Smooth muscle cell (in vitro differentiated cells): ENCODE results near the gene ZNF79. TPM values are rescaled to one million over a fixed set of nuclear protein-coding genes. Genes with fewer than 3 reads are reported as not detected.

ENCODE experiments used
- DNase-seq: peaks from one replicate; lab custom pipeline; 2025; ENCODE audit not compliant: unreplicated experiment; lab: John Stamatoyannopoulos, UW
- H2AFZ ChIP-seq: fragments of 200-600 bp; sonication (generic); 2 replicates; pipeline ENCODE4 v1.6.0; 2016; ENCODE audit warnings: antibody characterized with exemption, low read depth, mild to moderate bottlenecking
- H3F3A ChIP-seq: fragments of 200-600 bp; sonication (generic); 2 replicates; pipeline ENCODE4 v1.6.0; 2017; ENCODE audit warnings: antibody characterized with exemption, low read depth
- H3K27ac ChIP-seq: fragments of 200-600 bp; sonication (generic); 2 replicates; pipeline ENCODE4 v1.5.1; 2016; ENCODE audit warnings: low read depth, mild to moderate bottlenecking
- H3K27me3 ChIP-seq: fragments of 200-600 bp; sonication (generic); 2 replicates; pipeline ENCODE4 v1.6.1; 2016; ENCODE audit warnings: low read depth, mild to moderate bottlenecking
- H3K36me3 ChIP-seq: fragments of 200-600 bp; sonication (generic); 2 replicates; pipeline ENCODE4 v1.5.1; 2016; ENCODE audit warnings: low read depth
- H3K4me1 ChIP-seq: fragments of 200-600 bp; sonication (generic); 2 replicates; pipeline ENCODE4 v1.5.1; 2016; ENCODE audit warnings: low read depth
- H3K4me2 ChIP-seq: fragments of 200-600 bp; sonication (generic); 2 replicates; pipeline ENCODE4 v1.6.0; 2016; ENCODE audit warnings: mild to moderate bottlenecking
- H3K4me3 ChIP-seq: fragments of 200-600 bp; sonication (generic); 2 replicates; pipeline ENCODE4 v1.5.1; 2016; ENCODE audit warnings: mild to moderate bottlenecking
- H3K79me2 ChIP-seq: fragments of 200-600 bp; sonication (generic); 2 replicates; pipeline ENCODE4 v1.6.0; 2016; ENCODE audit warnings: low read depth, mild to moderate bottlenecking
- H3K9ac ChIP-seq: fragments of 200-600 bp; sonication (generic); 2 replicates; pipeline ENCODE4 v1.6.0; 2016; ENCODE audit warnings: low read depth
- H3K9me3 ChIP-seq: fragments of 200-600 bp; sonication (generic); replicated peaks from 2 replicates; pipeline ENCODE4 v1.5.1; 2016; ENCODE audit warnings: low read depth
- H4K20me1 ChIP-seq: fragments of 200-600 bp; sonication (generic); 2 replicates; pipeline ENCODE4 v1.6.0; 2016; ENCODE audit warnings: low read depth
- WGBS: methylation state at CpG from one replicate; pipeline ENCODE4 v1.1.7; 2016; ENCODE audit warnings: low lambda C conversion rate; 5-methylcytosine and 5-hydroxymethylcytosine counted together
- polyA plus RNA-seq: library from polyadenylated mRNA; unstranded; fragments of >200 nt; fragmentation: Nextera tagmentation; extraction: Ambion mirVana; gene quantifications from 2 replicates; pipeline ENCODE4 v1.2.1, GENCODE V29; 2016
- total RNA-seq: library from RNA; depleted of rRNA; stranded (reverse); fragments of >200 nt; gene quantifications from 2 replicates; pipeline ENCODE4 v1.2.3, GENCODE V29; 2014
- TF ChIP-seq, protein P1 (sequence below): fragments of 200-600 bp; sonication (generic); IDR thresholded peaks from 2 replicates; pipeline ENCODE4 v1.5.1; 2017; ENCODE audit warnings: borderline replicate concordance, mild to moderate bottlenecking, antibody characterized with exemption; ENCODE audit not compliant: insufficient read depth, poor library complexity, severe bottlenecking

Gene ZNF79
- total and polyA plus RNA-seq, 2 experiments from 2014 or later, result 4.3 to 6.6 TPM

DNA sequence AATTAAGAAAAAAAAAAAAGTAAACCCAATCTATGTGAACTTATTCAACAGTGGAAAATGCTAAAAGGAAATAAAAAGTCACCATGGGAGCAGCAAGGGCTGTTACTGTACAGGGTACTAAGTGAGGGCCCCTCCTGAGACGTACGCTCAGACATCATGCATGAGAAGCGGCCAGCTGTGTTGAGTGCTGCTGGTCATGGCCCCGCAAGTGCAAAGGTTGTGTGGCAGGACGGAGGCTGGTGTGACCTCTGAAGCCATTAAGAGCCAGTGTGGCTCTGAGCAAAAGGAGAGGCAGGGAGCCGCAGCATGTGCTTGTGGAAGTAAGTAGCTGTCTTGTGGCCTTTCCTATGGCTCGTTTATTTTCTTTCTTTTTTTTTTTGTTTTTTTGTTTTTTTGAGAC lies 3.1 kb upstream of the ZNF79 start:
- Histone ChIP-seq H3K79me2 (peaks cover 36% of the 10 kb centered on the region), H3K4me1 (peaks cover 18% of the 10 kb centered on the region), H3K27ac (no peak overlapping the region), H3K4me3 (no peak overlapping the region), H3K27me3 (no peaks in the 10 kb centered on the region), H3F3A (peaks cover 10% of the 10 kb centered on the region), H4K20me1 (peaks cover 10% of the 10 kb centered on the region), H3K4me2 (no peak overlapping the region), H3K36me3 (no peaks in the 10 kb centered on the region), H2AFZ (no peak overlapping the region), H3K9ac (no peak overlapping the region), H3K9me3 (no peaks in the 10 kb centered on the region)
- DNase-seq, result no peak
- TF ChIP-seq, protein P1, sequence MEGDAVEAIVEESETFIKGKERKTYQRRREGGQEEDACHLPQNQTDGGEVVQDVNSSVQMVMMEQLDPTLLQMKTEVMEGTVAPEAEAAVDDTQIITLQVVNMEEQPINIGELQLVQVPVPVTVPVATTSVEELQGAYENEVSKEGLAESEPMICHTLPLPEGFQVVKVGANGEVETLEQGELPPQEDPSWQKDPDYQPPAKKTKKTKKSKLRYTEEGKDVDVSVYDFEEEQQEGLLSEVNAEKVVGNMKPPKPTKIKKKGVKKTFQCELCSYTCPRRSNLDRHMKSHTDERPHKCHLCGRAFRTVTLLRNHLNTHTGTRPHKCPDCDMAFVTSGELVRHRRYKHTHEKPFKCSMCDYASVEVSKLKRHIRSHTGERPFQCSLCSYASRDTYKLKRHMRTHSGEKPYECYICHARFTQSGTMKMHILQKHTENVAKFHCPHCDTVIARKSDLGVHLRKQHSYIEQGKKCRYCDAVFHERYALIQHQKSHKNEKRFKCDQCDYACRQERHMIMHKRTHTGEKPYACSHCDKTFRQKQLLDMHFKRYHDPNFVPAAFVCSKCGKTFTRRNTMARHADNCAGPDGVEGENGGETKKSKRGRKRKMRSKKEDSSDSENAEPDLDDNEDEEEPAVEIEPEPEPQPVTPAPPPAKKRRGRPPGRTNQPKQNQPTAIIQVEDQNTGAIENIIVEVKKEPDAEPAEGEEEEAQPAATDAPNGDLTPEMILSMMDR, result no peak
- 98% methylated on average over 7 of the region's 7 CpGs for WGBS

DNA sequence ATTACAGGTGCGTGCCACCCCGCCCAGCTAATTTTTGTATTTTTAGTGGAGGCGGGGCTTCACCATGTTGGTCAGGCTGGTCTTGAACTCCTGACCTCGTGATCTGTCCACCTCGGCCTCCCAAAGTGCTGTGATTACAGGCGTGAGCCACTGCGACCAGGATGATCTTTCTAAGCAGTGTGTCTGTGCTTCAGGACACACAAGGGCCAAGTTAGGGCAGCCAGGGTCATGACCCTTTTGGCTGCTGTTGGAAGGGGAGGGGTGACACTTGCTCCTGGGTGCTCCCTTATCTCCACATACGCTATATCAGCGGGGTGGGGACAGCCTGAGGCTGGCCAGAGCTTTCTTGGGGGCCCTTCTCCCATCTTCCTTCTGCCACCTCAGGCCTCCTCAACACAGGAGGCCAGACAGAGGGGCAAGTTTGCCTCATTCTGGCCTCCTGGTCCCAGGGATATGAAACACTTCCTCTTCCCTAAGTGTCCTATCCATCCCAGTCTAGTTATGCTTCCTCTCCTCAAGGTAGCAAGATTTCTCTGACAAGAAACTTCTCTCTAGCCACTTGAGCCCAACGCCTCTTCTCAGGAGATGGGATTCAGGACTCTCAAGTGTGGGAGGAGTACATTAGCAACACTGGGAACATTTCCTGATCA lies 1.9 kb upstream of the ZNF79 start:
- Histone ChIP-seq H3K36me3 (no peaks in the 10 kb centered on the region), H3K9ac (no peak overlapping the region), H4K20me1 (peaks cover 10% of the 10 kb centered on the region), H3K27me3 (no peaks in the 10 kb centered on the region), H3K27ac (peak overlapping the region; percentile 72), H3F3A (peaks cover 10% of the 10 kb centered on the region), H3K4me1 (peaks cover 18% of the 10 kb centered on the region), H3K4me3 (peak overlapping the region; percentile 77), H2AFZ (no peak overlapping the region), H3K9me3 (no peaks in the 10 kb centered on the region), H3K79me2 (peaks cover 48% of the 10 kb centered on the region), H3K4me2 (peak overlapping the region; percentile 87)
- WGBS, result 92% methylated on average over 10 of the region's 10 CpGs
- no peak for DNase-seq
- TF ChIP-seq, protein P1, result no peak

DNA sequence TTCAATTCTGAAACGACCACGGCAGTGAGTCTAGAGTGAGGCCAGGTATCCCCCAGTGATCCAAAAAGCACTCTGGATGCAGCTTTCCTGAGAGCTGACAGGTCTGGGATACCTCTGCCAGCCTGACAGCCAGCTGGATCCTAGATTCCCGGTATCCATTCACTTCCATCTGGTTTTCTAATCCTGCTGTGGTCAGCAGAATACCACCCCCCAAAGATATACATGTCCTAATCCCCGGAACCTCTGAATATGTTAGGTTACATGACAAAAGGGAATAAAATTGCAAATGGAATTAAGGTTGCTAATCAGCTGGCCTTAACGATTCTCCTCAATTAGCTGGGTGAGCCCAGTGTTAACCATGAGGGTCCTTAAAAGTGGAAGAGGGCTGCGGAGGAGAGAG lies 1.4 kb upstream of the ZNF79 start:
- no peaks in the 10 kb centered on the region for H3K36me3 ChIP-seq
- H3K27me3 ChIP-seq, result no peaks in the 10 kb centered on the region
- DNase-seq, result no peak
- H3K4me1 ChIP-seq, result peaks cover 18% of the 10 kb centered on the region
- H3K9me3 ChIP-seq, result no peaks in the 10 kb centered on the region
- H4K20me1 ChIP-seq, result peaks cover 15% of the 10 kb centered on the region
- peak overlapping the region; percentile 87 for H3K4me2 ChIP-seq
- H3K27ac ChIP-seq, result peak overlapping the region; percentile 72
- H3F3A ChIP-seq, result peaks cover 10% of the 10 kb centered on the region
- H3K9ac ChIP-seq, result peak overlapping the region; percentile 72
- peak overlapping the region; percentile 77 for H3K4me3 ChIP-seq
- TF ChIP-seq, protein P1, result no peak
- H2AFZ ChIP-seq, result no peak overlapping the region
- whole genome bisulfite sequencing, result 71% methylated on average over 6 of the region's 6 CpGs
- H3K79me2 ChIP-seq, result peaks cover 53% of the 10 kb centered on the region

DNA sequence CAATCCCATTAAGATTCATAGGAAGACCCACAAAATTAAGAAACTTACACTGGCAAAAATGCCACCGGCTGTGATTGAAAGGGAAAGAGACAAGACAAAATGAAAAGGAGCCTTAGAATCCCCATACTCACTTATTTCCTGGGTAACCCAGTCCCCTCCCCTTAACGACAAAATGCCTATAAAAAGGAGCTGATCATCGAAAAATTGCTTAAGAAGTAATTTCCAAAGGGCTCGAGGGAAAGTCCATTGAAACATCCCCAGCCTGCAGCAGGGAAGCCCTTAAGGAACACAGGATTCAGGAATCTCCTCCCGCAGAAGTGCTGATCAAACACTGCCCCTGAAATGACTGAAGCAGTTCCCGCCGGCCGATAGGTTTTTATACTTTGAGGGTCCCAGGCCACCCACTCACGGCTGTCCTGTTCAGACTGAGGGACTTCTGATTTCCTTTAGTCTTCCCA lies 677 bp upstream of the ZNF79 start:
- Histone ChIP-seq H3K9me3 (no peaks in the 10 kb centered on the region), H3K79me2 (peaks cover 60% of the 10 kb centered on the region), H4K20me1 (peaks cover 22% of the 10 kb centered on the region), H3K4me1 (peaks cover 18% of the 10 kb centered on the region), H3F3A (peaks cover 10% of the 10 kb centered on the region), H3K4me2 (peak overlapping the region; percentile 87), H3K27ac (peak overlapping the region; percentile 72), H2AFZ (peak overlapping the region; percentile 86), H3K36me3 (no peaks in the 10 kb centered on the region), H3K27me3 (no peaks in the 10 kb centered on the region), H3K4me3 (peak overlapping the region; percentile 77), H3K9ac (peak overlapping the region; percentile 72)
- WGBS, result 6% methylated on average over 9 of the region's 9 CpGs
- DNase-seq, result no peak
- TF ChIP-seq, protein P1, result no peak
